ENCODE measurements around the gene RAB27B. TPM values are rescaled to one million over a fixed set of nuclear protein-coding genes. Genes with fewer than 3 reads are reported as not detected.

RAB27B gene
- total and polyA plus RNA-seq, 2 experiments from 2014 or later, result 4.5 to 13.1 TPM

DNA sequence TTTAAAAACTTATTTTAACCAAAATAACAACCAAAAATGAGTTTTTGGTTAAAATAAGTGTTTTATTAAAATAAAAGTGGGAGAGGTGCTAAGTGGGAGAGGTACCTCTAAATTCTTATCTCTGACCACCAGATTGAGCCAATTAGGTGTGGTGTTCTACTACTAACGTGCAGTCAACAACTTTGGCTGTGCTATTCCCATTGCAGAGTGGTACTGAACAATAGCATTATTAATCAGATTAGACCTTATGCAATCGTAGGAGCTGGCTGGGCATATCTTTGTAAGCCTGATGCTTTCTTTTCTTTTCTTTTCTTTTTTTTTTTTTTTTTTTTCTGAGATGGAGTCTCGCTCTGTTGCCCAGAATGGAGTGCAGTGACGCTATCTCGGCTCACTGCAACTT is 38.9 kb downstream of the RAB27B start:
- H2AFZ ChIP-seq, result no peak overlapping the region
- no peak overlapping the region for H3K4me3 ChIP-seq
- H3K4me2 ChIP-seq, result no peak overlapping the region
- no peaks in the 10 kb centered on the region for H3K9me3 ChIP-seq (ENCODE audit: low read depth)
- no peaks in the 10 kb centered on the region for H3K36me3 ChIP-seq (replicated peaks; ENCODE audit: insufficient read depth, low read depth)
- H3K9me2 ChIP-seq (replicated peaks; ENCODE audit: insufficient read depth), result no peaks in the 10 kb centered on the region
- no peak overlapping the region for H3K27ac ChIP-seq
- H3K27me3 ChIP-seq, result no peaks in the 10 kb centered on the region
- 94% methylated on average over 5 of the region's 5 CpGs for WGBS (ENCODE audit: low lambda C conversion rate, missing lambda C conversion rate)
- no peaks in the 10 kb centered on the region for H4K20me1 ChIP-seq (ENCODE audit: insufficient read depth, poor library complexity, severe bottlenecking)
- no peak for DNase-seq (ENCODE audit: low spot score)
- TF ChIP-seq, protein P1, sequence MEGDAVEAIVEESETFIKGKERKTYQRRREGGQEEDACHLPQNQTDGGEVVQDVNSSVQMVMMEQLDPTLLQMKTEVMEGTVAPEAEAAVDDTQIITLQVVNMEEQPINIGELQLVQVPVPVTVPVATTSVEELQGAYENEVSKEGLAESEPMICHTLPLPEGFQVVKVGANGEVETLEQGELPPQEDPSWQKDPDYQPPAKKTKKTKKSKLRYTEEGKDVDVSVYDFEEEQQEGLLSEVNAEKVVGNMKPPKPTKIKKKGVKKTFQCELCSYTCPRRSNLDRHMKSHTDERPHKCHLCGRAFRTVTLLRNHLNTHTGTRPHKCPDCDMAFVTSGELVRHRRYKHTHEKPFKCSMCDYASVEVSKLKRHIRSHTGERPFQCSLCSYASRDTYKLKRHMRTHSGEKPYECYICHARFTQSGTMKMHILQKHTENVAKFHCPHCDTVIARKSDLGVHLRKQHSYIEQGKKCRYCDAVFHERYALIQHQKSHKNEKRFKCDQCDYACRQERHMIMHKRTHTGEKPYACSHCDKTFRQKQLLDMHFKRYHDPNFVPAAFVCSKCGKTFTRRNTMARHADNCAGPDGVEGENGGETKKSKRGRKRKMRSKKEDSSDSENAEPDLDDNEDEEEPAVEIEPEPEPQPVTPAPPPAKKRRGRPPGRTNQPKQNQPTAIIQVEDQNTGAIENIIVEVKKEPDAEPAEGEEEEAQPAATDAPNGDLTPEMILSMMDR (IDR thresholded peaks at IDR 0.05; ENCODE audit: poor library complexity), result no peak
- TF ChIP-seq EZH2 (IDR thresholded peaks at IDR 0.05; ENCODE audit: borderline replicate concordance), result no peak
- no peaks in the 10 kb centered on the region for H3K4me1 ChIP-seq (ENCODE audit: insufficient read depth)
- no peaks in the 10 kb centered on the region for H3K79me2 ChIP-seq

DNA sequence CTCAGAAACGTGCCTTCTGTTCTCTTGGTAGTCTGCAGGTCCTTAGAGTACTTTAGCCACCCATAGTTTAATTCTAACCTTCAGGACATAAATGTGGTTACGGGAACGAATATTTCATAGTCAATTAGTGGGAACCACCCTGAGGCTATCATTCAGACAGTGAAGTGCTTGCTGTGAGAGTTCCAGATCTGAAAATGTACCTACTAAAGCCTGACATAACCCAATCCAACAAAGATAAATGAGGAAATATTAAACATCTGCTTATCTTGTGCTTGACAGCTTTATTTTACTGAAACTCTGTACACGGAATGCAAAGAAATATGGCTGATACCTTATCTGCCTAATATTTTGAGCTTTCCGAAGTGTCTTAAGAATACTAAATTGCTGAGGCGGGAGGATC is 43.0 kb downstream of the RAB27B start:
- Histone ChIP-seq H3K4me3 (no peak overlapping the region), H3K27ac (no peak overlapping the region), H4K20me1 (ENCODE audit: insufficient read depth, poor library complexity, severe bottlenecking) (no peaks in the 10 kb centered on the region), H3K4me1 (ENCODE audit: insufficient read depth) (peaks cover 12% of the 10 kb centered on the region), H3K9me3 (ENCODE audit: low read depth) (no peaks in the 10 kb centered on the region), H2AFZ (no peak overlapping the region), H3K9me2 (replicated peaks; ENCODE audit: insufficient read depth) (no peaks in the 10 kb centered on the region), H3K4me2 (no peak overlapping the region), H3K27me3 (no peaks in the 10 kb centered on the region), H3K36me3 (replicated peaks; ENCODE audit: insufficient read depth, low read depth) (no peaks in the 10 kb centered on the region), H3K79me2 (no peaks in the 10 kb centered on the region)
- TF ChIP-seq, protein P1 (IDR thresholded peaks at IDR 0.05; ENCODE audit: poor library complexity), result no peak
- 66% methylated on average over 6 of the region's 6 CpGs for WGBS (ENCODE audit: low lambda C conversion rate, missing lambda C conversion rate)
- no peak for DNase-seq (ENCODE audit: low spot score)

GRCh38 chr18:54872681-54873080 is 44.4 kb downstream of the RAB27B start:
- Histone ChIP-seq H4K20me1 (ENCODE audit: insufficient read depth, poor library complexity, severe bottlenecking) (no peaks in the 10 kb centered on the region), H3K4me2 (no peak overlapping the region), H3K36me3 (replicated peaks; ENCODE audit: insufficient read depth, low read depth) (no peaks in the 10 kb centered on the region), H3K79me2 (no peaks in the 10 kb centered on the region), H2AFZ (no peak overlapping the region), H3K9me2 (replicated peaks; ENCODE audit: insufficient read depth) (no peaks in the 10 kb centered on the region), H3K9me3 (ENCODE audit: low read depth) (no peaks in the 10 kb centered on the region), H3K27ac (no peak overlapping the region), H3K4me3 (no peak overlapping the region), H3K27me3 (no peaks in the 10 kb centered on the region), H3K4me1 (ENCODE audit: insufficient read depth) (peaks cover 12% of the 10 kb centered on the region)
- TF ChIP-seq, protein P1 (IDR thresholded peaks at IDR 0.05; ENCODE audit: poor library complexity), result no peak
- TF ChIP-seq EZH2phosphoT487 (IDR thresholded peaks at IDR 0.05; ENCODE audit: low read depth, severe bottlenecking, unreplicated experiment), result no peak
- no peak for TF ChIP-seq EZH2 (IDR thresholded peaks at IDR 0.05; ENCODE audit: borderline replicate concordance)
- 74% methylated on average over 1 of the region's 1 CpG for WGBS (ENCODE audit: low lambda C conversion rate, missing lambda C conversion rate)
- no peak for DNase-seq (ENCODE audit: low spot score)

GRCh38 chr18:54873884-54874255 is 45.6 kb downstream of the RAB27B start:
- H3K4me3 ChIP-seq, result no peak overlapping the region
- no peaks in the 10 kb centered on the region for H3K79me2 ChIP-seq
- H3K27ac ChIP-seq, result peak overlapping the region; percentile 10
- no peaks in the 10 kb centered on the region for H4K20me1 ChIP-seq (ENCODE audit: insufficient read depth, poor library complexity, severe bottlenecking)
- H2AFZ ChIP-seq, result no peak overlapping the region
- peak overlapping the region; percentile 34 for H3K4me2 ChIP-seq
- TF ChIP-seq, protein P1 (IDR thresholded peaks at IDR 0.05; ENCODE audit: poor library complexity), result no peak
- TF ChIP-seq EZH2 (IDR thresholded peaks at IDR 0.05; ENCODE audit: borderline replicate concordance), result no peak
- no peak for TF ChIP-seq EZH2phosphoT487 (IDR thresholded peaks at IDR 0.05; ENCODE audit: low read depth, severe bottlenecking, unreplicated experiment)
- peaks cover 12% of the 10 kb centered on the region for H3K4me1 ChIP-seq (ENCODE audit: insufficient read depth)
- no peaks in the 10 kb centered on the region for H3K9me3 ChIP-seq (ENCODE audit: low read depth)
- DNase-seq (ENCODE audit: low spot score), result peak; percentile 28
- H3K27me3 ChIP-seq, result no peaks in the 10 kb centered on the region
- H3K36me3 ChIP-seq (replicated peaks; ENCODE audit: insufficient read depth, low read depth), result no peaks in the 10 kb centered on the region
- 66% methylated on average over 2 of the region's 2 CpGs for WGBS (ENCODE audit: low lambda C conversion rate, missing lambda C conversion rate)
- no peaks in the 10 kb centered on the region for H3K9me2 ChIP-seq (replicated peaks; ENCODE audit: insufficient read depth)
